Stomach (tissue), 4 donors: ENCODE measurements around the gene PFKFB3.

Source experiments
- EP300 ChIP-seq: sonication (generic); formaldehyde crosslinking; IDR thresholded peaks from one replicate; pipeline ENCODE4 v1.6.1; 2017; ENCODE audit warnings: antibody characterized with exemption
- POLR2A ChIP-seq, 4 donors: fragments of 450-650 bp; IDR thresholded peaks; one replicate each; pipeline ENCODE4 v1.6.1; 2016; ENCODE audit warnings: antibody characterized with exemption in 4 of 4, control low read depth in 2 of 4, mild to moderate bottlenecking in 1 of 4, moderate library complexity in 1 of 4
- POLR2AphosphoS5 ChIP-seq, 3 donors: sonication (generic); formaldehyde crosslinking; IDR thresholded peaks; one replicate each; pipeline ENCODE4 v1.6.1; 2016; ENCODE audit warnings: antibody characterized with exemption in 3 of 3
- TF ChIP-seq, protein P1 (sequence below), 7 experiments: fragments of 450-650 bp in 4 of 7; fragments of 200-600 bp in 3 of 7; sonication (generic) in 3 of 7; IDR thresholded peaks; one replicate each; pipeline ENCODE4 v1.5.1; 2016 to 2019; ENCODE audit warnings: antibody characterized with exemption in 7 of 7, control low read depth in 2 of 7, mild to moderate bottlenecking in 1 of 7

GRCh38 chr10:6279540-6280267, 77.0 kb downstream of the PFKFB3 start:
- TF ChIP-seq, protein P1, sequence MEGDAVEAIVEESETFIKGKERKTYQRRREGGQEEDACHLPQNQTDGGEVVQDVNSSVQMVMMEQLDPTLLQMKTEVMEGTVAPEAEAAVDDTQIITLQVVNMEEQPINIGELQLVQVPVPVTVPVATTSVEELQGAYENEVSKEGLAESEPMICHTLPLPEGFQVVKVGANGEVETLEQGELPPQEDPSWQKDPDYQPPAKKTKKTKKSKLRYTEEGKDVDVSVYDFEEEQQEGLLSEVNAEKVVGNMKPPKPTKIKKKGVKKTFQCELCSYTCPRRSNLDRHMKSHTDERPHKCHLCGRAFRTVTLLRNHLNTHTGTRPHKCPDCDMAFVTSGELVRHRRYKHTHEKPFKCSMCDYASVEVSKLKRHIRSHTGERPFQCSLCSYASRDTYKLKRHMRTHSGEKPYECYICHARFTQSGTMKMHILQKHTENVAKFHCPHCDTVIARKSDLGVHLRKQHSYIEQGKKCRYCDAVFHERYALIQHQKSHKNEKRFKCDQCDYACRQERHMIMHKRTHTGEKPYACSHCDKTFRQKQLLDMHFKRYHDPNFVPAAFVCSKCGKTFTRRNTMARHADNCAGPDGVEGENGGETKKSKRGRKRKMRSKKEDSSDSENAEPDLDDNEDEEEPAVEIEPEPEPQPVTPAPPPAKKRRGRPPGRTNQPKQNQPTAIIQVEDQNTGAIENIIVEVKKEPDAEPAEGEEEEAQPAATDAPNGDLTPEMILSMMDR (IDR thresholded peaks at IDR 0.05), result no peak
- no peak for TF ChIP-seq POLR2A (IDR thresholded peaks at IDR 0.05)
- peak in 1 of 3 donors; percentile 58 for TF ChIP-seq POLR2AphosphoS5 (IDR thresholded peaks at IDR 0.05)
- no peak for TF ChIP-seq EP300
